PC-3 (cell line): ENCODE results near the gene EN2. TPM values are rescaled to one million over a fixed set of nuclear protein-coding genes. Genes with fewer than 3 reads are reported as not detected.

Source experiments
- ATAC-seq: fragments of 200-7000 bp; cut with Tn5 transposase; 2 replicates; pipeline ENCODE4 v1.9.1; 2020; ENCODE audit warnings: mild to moderate bottlenecking, moderate library complexity
- BruUV-seq: library from RNA; stranded (reverse); fragments of 400-500 nt; replicated peaks from 2 replicates; lab custom pipeline; 2021; lab: Mats Ljungman, UMichigan
- CTCF ChIA-PET: fragments of 300-600 bp; sonication (Branson Sonifier 250); formaldehyde crosslinking; loops from one replicate; lab custom pipeline; 2022; ENCODE audit warnings: antibody characterized with exemption; lab: Charles Lee
- POLR2A ChIA-PET: fragments of 300-600 bp; sonication (Branson Sonifier 250); formaldehyde crosslinking; loops from one replicate; lab custom pipeline; 2022; ENCODE audit warnings: antibody characterized with exemption; ENCODE audit not compliant: unreplicated experiment; lab: Charles Lee
- DNase-seq: peaks from one replicate; pipeline ENCODE4 v3.0.0-alpha.2; 2015
- H2AFZ ChIP-seq: fragments of 300-600 bp; sonication (generic); 2 replicates; pipeline ENCODE4 v1.6.0; 2016; ENCODE audit warnings: antibody characterized with exemption, low read length
- H3F3A ChIP-seq: fragments of 300-600 bp; sonication (generic); one replicate; pipeline ENCODE4 v1.6.0; 2017; ENCODE audit warnings: antibody characterized with exemption, low read length, control low read depth, mild to moderate bottlenecking; ENCODE audit not compliant: unreplicated experiment
- H3K27ac ChIP-seq: fragments of 300-600 bp; sonication (generic); 2 replicates; pipeline ENCODE4 v1.5.1; 2016; ENCODE audit warnings: mild to moderate bottlenecking, low read length
- H3K27me3 ChIP-seq: fragments of 300-600 bp; sonication (generic); 2 replicates; pipeline ENCODE4 v1.6.1; 2016; ENCODE audit warnings: low read length, mixed read lengths
- H3K36me3 ChIP-seq: fragments of 300-600 bp; sonication (generic); 2 replicates; pipeline ENCODE4 v1.6.1; 2016; ENCODE audit warnings: low read depth, mixed run types, low read length, mixed read lengths
- H3K4me1 ChIP-seq: fragments of 300-600 bp; sonication (generic); 2 replicates; pipeline ENCODE4 v1.5.1; 2016; ENCODE audit warnings: low read length; ENCODE audit not compliant: insufficient read depth
- H3K4me2 ChIP-seq: fragments of 300-600 bp; sonication (generic); 2 replicates; pipeline ENCODE4 v1.6.0; 2016; ENCODE audit warnings: low read length
- H3K4me3 ChIP-seq: fragments of 300-600 bp; sonication (generic); 2 replicates; pipeline ENCODE4 v1.5.1; 2016; ENCODE audit warnings: mild to moderate bottlenecking, low read length, mixed read lengths
- H3K79me2 ChIP-seq: fragments of 300-600 bp; sonication (generic); 2 replicates; pipeline ENCODE4 v1.6.1; 2017; ENCODE audit warnings: low read length, mixed read lengths
- H3K9ac ChIP-seq: fragments of 300-600 bp; sonication (generic); 2 replicates; pipeline ENCODE4 v1.6.0; 2016; ENCODE audit warnings: mild to moderate bottlenecking, low read length
- H3K9me2 ChIP-seq: fragments of 300-600 bp; sonication (generic); replicated peaks from 2 replicates; pipeline ENCODE4 v1.6.1; 2016; ENCODE audit warnings: mixed run types, low read length, mixed read lengths
- H3K9me3 ChIP-seq: fragments of 300-600 bp; sonication (generic); 2 replicates; pipeline ENCODE4 v1.6.1; 2016; ENCODE audit warnings: low read length, mixed read lengths
- H4K20me1 ChIP-seq: fragments of 300-600 bp; sonication (generic); 2 replicates; pipeline ENCODE4 v1.6.1; 2016; ENCODE audit warnings: low read length, mixed read lengths
- EZH2 ChIP-seq: fragments of 300-600 bp; sonication (generic); IDR thresholded peaks from one replicate; pipeline ENCODE4 v1.6.1; 2017; ENCODE audit warnings: antibody characterized with exemption, mild to moderate bottlenecking, low read length; ENCODE audit not compliant: unreplicated experiment
- EZH2phosphoT487 ChIP-seq: fragments of 300-600 bp; sonication (generic); IDR thresholded peaks from 2 replicates; pipeline ENCODE4 v1.6.1; 2018; ENCODE audit warnings: mild to moderate bottlenecking, antibody characterized with exemption, low read length, borderline replicate concordance
- intact Hi-C: fragments of 100-400 bp; cut with micrococcal nuclease; formaldehyde crosslinking; loops from 2 replicates; pipeline ENCODE4 v1.9.0; 2023
- total RNA-seq: library from RNA; depleted of rRNA; stranded (reverse); fragments of >200 nt; gene quantifications from 2 replicates; pipeline ENCODE4 v1.2.3, GENCODE V29; 2014
- TF ChIP-seq, protein P1 (sequence below): fragments of 300-600 bp; sonication (generic); conservative IDR thresholded peaks from 2 replicates; pipeline ENCODE4 v1.5.1; 2017; ENCODE audit warnings: antibody characterized with exemption, low read depth, mild to moderate bottlenecking, low read length

The EN2 gene
- total RNA-seq, 1 experiment from 2014 or later: 2.3 TPM

DNA sequence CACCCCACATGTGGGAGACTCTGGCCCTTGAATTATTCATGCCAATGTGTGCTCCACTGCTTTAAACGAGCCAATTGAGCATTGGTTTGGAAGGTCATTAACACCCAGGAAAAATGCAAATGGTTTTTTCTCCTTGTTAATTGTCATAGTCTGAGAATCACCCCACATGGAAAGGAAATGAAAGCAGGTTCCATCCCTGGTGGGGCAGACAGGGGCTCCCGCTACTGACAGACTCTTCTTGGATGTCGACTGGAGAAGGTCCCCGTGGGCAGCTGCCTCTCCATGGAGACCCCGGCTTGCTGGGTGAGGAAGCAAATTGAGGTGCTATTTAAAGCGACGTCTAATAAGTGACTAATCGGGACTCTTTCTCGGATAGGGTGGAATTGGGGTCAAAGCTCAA lies 32.0 kb upstream of the EN2 start:
- H3K4me1 ChIP-seq: no peaks in the 10 kb centered on the region
- intact Hi-C loops: no loop called here

DNA sequence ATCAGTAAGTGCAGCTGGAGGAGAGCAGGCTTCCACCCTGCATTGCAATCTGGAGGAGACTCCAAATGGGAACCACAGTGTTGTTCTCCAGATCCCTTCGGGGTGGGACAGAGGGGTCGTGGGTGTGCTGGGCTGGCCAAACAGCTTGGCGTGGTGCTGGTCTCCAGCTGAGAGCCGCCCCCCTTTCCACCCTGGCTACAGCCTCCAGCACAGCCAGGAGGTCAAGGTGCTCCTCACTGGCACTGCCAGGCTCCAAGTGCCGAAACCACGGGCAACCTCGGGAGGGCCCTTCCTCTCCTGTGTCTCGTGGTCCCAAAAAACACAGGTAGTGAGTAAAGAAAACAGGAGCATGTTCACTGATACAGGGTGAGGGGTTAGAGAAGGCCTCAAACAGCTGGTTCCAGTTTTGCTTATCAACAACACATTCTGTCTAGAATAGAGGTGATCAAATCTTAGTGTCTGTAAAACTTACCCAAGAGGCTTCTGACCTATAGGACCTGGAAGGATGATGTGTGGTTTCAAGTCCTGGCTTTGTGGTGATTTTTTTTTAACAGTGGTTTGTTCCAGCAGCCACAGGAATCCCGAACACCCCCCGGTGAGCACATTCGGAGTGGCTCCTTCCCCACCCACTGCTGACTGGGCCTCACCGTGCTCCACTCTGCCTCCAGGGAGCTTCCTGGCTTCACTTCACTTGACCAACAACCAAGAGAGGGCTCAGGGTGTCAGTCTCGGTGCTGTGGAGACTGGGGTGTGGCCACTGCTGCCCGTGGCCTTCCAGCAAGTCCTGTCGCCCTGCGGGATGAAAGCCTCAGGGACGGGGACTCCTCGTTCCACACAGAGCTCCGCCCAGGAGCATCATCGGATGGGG lies 31.2 kb upstream of the EN2 start:
- no peaks in the 10 kb centered on the region for H3K36me3 ChIP-seq
- H3K9ac ChIP-seq: no peak overlapping the region
- POLR2A ChIA-PET: no interaction called here
- H3K4me2 ChIP-seq: no peak overlapping the region
- intact Hi-C loops: no loop called here
- H3K4me1 ChIP-seq: no peaks in the 10 kb centered on the region
- H3K79me2 ChIP-seq: no peaks in the 10 kb centered on the region
- no peak overlapping the region for H2AFZ ChIP-seq
- no peak for TF ChIP-seq EZH2phosphoT487
- TF ChIP-seq, protein P1, sequence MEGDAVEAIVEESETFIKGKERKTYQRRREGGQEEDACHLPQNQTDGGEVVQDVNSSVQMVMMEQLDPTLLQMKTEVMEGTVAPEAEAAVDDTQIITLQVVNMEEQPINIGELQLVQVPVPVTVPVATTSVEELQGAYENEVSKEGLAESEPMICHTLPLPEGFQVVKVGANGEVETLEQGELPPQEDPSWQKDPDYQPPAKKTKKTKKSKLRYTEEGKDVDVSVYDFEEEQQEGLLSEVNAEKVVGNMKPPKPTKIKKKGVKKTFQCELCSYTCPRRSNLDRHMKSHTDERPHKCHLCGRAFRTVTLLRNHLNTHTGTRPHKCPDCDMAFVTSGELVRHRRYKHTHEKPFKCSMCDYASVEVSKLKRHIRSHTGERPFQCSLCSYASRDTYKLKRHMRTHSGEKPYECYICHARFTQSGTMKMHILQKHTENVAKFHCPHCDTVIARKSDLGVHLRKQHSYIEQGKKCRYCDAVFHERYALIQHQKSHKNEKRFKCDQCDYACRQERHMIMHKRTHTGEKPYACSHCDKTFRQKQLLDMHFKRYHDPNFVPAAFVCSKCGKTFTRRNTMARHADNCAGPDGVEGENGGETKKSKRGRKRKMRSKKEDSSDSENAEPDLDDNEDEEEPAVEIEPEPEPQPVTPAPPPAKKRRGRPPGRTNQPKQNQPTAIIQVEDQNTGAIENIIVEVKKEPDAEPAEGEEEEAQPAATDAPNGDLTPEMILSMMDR: no peak
- no peak for TF ChIP-seq EZH2
- no peaks in the 10 kb centered on the region for H3K9me2 ChIP-seq
- H3K27me3 ChIP-seq: peaks cover 94% of the 10 kb centered on the region
- ATAC-seq (no peak), DNase-seq (no peak)
- no TSS peak for BruUV-seq
- no peaks in the 10 kb centered on the region for H4K20me1 ChIP-seq
- H3K4me3 ChIP-seq: no peak overlapping the region
- no peak overlapping the region for H3K27ac ChIP-seq
- CTCF ChIA-PET: no interaction called here
- no peaks in the 10 kb centered on the region for H3K9me3 ChIP-seq
- no peaks in the 10 kb centered on the region for H3F3A ChIP-seq

More for the DNA sequence above, 32.0 kb upstream of the EN2 start:
- POLR2A ChIA-PET: no interaction called here
- Histone ChIP-seq H2AFZ (no peak overlapping the region), H3K9me2 (no peaks in the 10 kb centered on the region), H3K27ac (no peak overlapping the region), H3K36me3 (no peaks in the 10 kb centered on the region), H3K79me2 (no peaks in the 10 kb centered on the region), H3F3A (no peaks in the 10 kb centered on the region), H3K27me3 (peaks cover 94% of the 10 kb centered on the region), H3K4me3 (no peak overlapping the region), H3K9ac (no peak overlapping the region), H3K9me3 (no peaks in the 10 kb centered on the region), H3K4me2 (no peak overlapping the region), H4K20me1 (no peaks in the 10 kb centered on the region)
- ATAC-seq: no peak
- no TSS peak for BruUV-seq
- CTCF ChIA-PET: no interaction called here
- no peak for DNase-seq
- TF ChIP-seq, protein P1: no peak
- TF ChIP-seq EZH2phosphoT487: no peak
- no peak for TF ChIP-seq EZH2
